SU-DHL-6 (cell line): ENCODE results near the gene C2CD2.

Experiments
- CTCF ChIP-seq: fragments of 200-600 bp; sonication (generic); IDR thresholded peaks from one replicate; pipeline ENCODE4 v1.5.1; 2017; ENCODE audit warnings: antibody characterized with exemption, mild to moderate bottlenecking, low read length, moderate library complexity; ENCODE audit not compliant: insufficient read depth, poor library complexity, severe bottlenecking
- EZH2phosphoT487 ChIP-seq: fragments of 200-600 bp; sonication (generic), shearing (Covaris generic); conservative IDR thresholded peaks from 2 replicates; pipeline ENCODE4 v1.6.1; 2018; ENCODE audit warnings: mild to moderate bottlenecking, antibody characterized with exemption, low read length, moderate library complexity, mixed read lengths

GRCh38 chr21:41917531-41917930 is 36.3 kb downstream of the C2CD2 start:
- TF ChIP-seq CTCF (no peak), EZH2phosphoT487 (no peak)
